NCI-H446 (cell line): ENCODE measurements around the gene GHR.
"Not testable (repeated sequence)": the region's sequence is repeated elsewhere in the genome, so short reads cannot be mapped to it uniquely, and the experiment has no call there.

Experiments used
- DNase-seq, 2 experiments: peaks; one replicate each; lab custom pipeline; 2025; lab: John Stamatoyannopoulos, UW

Gene GHR

GRCh38 chr5:42718591-42718990 lies 295.4 kb downstream of the GHR start:
- DNase-seq, result no peak

GRCh38 chr5:42719034-42719433 lies 295.8 kb downstream of the GHR start:
- DNase-seq, result no peak

- no peak for DNase-seq
Observed at GRCh38 chr5:42720251-42720650, 297.0 kb downstream of the GHR start.

GRCh38 chr5:42721484-42721883 lies 298.2 kb downstream of the GHR start:
- no peak for DNase-seq

- DNase-seq, result not testable (repeated sequence)
Observed at GRCh38 chr5:42734531-42735058, 311.4 kb downstream of the GHR start.

GRCh38 chr5:42740920-42741319 lies 317.7 kb downstream of the GHR start:
- no peak for DNase-seq

- no peak for DNase-seq
Observed at GRCh38 chr5:42745426-42745825, 322.2 kb downstream of the GHR start.

- DNase-seq, result no peak
Observed at GRCh38 chr5:42745856-42746255, 322.6 kb downstream of the GHR start.

- no peak for DNase-seq
Observed at GRCh38 chr5:42749020-42749419, 325.8 kb downstream of the GHR start.

- DNase-seq, result no peak
Observed at GRCh38 chr5:42750507-42750906, 327.3 kb downstream of the GHR start.

- no peak for DNase-seq
Observed at GRCh38 chr5:42751044-42751443, 327.8 kb downstream of the GHR start.

- DNase-seq, result no peak
Observed at GRCh38 chr5:42753099-42753498, 329.9 kb downstream of the GHR start.

GRCh38 chr5:42756606-42757601 lies 333.7 kb downstream of the GHR start, which contains the start of gene CCDC152:
TSS of gene CCDC152 (plus strand) at chr5:42756818. CDS start at chr5:42759122, 2,304 bp downstream.
- DNase-seq, result peak; percentile 50 to 84

GRCh38 chr5:42759456-42759855 lies 336.2 kb downstream of the GHR start:
- no peak for DNase-seq

- no peak for DNase-seq
Observed at GRCh38 chr5:42760426-42760825, 337.2 kb downstream of the GHR start.

GRCh38 chr5:42761791-42762190 lies 338.6 kb downstream of the GHR start:
- no peak for DNase-seq

GRCh38 chr5:42767491-42768105 lies 344.4 kb downstream of the GHR start:
- DNase-seq, result peak; percentile 7 to 40

GRCh38 chr5:42768106-42768504 lies 344.9 kb downstream of the GHR start:
- DNase-seq, result no peak

- DNase-seq, result no peak
Observed at GRCh38 chr5:42770003-42770402, 346.8 kb downstream of the GHR start.
